GM12872 (cell line): Measurements from ENCODE around the gene DEFB126.

Experiments
- TF ChIP-seq, protein P1 (sequence below): IDR thresholded peaks from 3 replicates; pipeline ENCODE4 v1.5.1; 2011; ENCODE audit warnings: low read depth, mild to moderate bottlenecking, low read length, moderate library complexity; ENCODE audit not compliant: insufficient read depth

The DEFB126 gene

DNA sequence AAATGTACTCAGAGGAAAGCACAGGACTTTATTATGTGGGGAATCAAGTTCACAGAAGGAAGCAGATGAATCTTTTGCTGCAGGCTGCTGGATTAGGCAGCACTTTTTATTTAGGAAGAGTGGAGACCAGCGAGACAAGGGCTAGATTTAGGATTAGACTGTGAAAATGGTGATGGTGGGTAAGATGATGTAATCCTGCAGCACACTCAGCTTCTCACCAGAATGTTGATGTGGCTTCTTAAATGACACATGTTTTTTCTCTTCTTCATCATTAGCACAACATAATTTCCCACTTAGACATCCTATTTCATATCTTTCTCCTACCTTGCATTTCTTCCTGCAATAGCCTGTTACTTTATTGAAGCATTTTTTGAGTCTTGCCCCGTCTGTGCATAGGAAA is 45.3 kb downstream of the DEFB126 start:
- TF ChIP-seq, protein P1, sequence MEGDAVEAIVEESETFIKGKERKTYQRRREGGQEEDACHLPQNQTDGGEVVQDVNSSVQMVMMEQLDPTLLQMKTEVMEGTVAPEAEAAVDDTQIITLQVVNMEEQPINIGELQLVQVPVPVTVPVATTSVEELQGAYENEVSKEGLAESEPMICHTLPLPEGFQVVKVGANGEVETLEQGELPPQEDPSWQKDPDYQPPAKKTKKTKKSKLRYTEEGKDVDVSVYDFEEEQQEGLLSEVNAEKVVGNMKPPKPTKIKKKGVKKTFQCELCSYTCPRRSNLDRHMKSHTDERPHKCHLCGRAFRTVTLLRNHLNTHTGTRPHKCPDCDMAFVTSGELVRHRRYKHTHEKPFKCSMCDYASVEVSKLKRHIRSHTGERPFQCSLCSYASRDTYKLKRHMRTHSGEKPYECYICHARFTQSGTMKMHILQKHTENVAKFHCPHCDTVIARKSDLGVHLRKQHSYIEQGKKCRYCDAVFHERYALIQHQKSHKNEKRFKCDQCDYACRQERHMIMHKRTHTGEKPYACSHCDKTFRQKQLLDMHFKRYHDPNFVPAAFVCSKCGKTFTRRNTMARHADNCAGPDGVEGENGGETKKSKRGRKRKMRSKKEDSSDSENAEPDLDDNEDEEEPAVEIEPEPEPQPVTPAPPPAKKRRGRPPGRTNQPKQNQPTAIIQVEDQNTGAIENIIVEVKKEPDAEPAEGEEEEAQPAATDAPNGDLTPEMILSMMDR: no peak

DNA sequence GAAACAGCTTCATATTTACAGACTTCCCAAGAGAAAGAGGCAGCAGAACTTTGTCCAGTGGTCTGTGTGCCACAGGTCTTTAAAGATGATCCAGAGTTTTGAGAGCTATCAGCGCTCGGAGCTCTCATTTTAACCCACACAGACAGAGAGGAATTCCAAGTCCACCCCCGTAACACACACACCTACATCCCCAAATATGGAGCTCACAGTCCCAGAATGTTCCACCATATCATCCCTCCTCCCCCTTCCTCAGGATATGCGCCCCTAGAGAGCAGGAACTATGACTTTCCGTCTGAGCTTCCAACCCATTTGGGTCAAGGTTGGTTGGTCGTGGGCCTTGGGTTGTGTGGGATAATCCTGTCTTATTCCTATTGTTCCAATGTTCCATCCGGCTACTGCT is 47.2 kb downstream of the DEFB126 start, which contains the start of gene DEFB128:
Gene DEFB128, minus strand, starts transcription at position 101 of the 400 bp plus-strand sequence. Its CDS starts 88 bp downstream, at position 13.
- TF ChIP-seq, protein P1: no peak
